Kasumi-1 (cell line): ENCODE data around the gene DNAJC13.
A peak's percentile ranks its signal among the peaks of the same experiment; 100 is the strongest.

Experiments
- DNase-seq, 2 experiments: peaks; one replicate each; lab custom pipeline; 2025; lab: John Stamatoyannopoulos, UW

Gene DNAJC13

GRCh38 chr3:132486099-132486498 is 68.8 kb downstream of the DNAJC13 start:
- DNase-seq: peak; percentile 44 to 46

- no peak for DNase-seq
Measured at GRCh38 chr3:132488151-132488550, 70.8 kb downstream of the DNAJC13 start.

GRCh38 chr3:132499071-132499470 is 81.8 kb downstream of the DNAJC13 start:
- DNase-seq: no peak

- no peak for DNase-seq
Measured at GRCh38 chr3:132503559-132503958, 86.3 kb downstream of the DNAJC13 start.

GRCh38 chr3:132504375-132504933 is 87.2 kb downstream of the DNAJC13 start:
- no peak for DNase-seq

- no peak for DNase-seq
Measured at GRCh38 chr3:132507657-132508056, 90.4 kb downstream of the DNAJC13 start.

GRCh38 chr3:132509096-132509495 is 91.8 kb downstream of the DNAJC13 start:
- DNase-seq: no peak

GRCh38 chr3:132509506-132509905 is 92.2 kb downstream of the DNAJC13 start:
- no peak for DNase-seq

GRCh38 chr3:132513057-132513456 is 95.8 kb downstream of the DNAJC13 start:
- DNase-seq: no peak

- DNase-seq: no peak
Measured at GRCh38 chr3:132517311-132517710, 100.0 kb downstream of the DNAJC13 start.

GRCh38 chr3:132519914-132520313 is 102.6 kb downstream of the DNAJC13 start:
- DNase-seq: no peak

GRCh38 chr3:132521901-132522300 is 104.6 kb downstream of the DNAJC13 start:
- DNase-seq: no peak

GRCh38 chr3:132522353-132522752 is 105.1 kb downstream of the DNAJC13 start:
- DNase-seq: no peak

GRCh38 chr3:132530624-132531023 is 113.3 kb downstream of the DNAJC13 start:
- DNase-seq: no peak

- DNase-seq: peak; percentile 65 to 70
Measured at GRCh38 chr3:132535575-132536441, 118.5 kb downstream of the DNAJC13 start.

GRCh38 chr3:132536442-132537153 is 119.3 kb downstream of the DNAJC13 start:
- DNase-seq: peak; percentile 14 to 26

GRCh38 chr3:132537297-132537696 is 120.0 kb downstream of the DNAJC13 start:
- peak in 1 of 2 experiments; percentile 15 for DNase-seq

- DNase-seq: no peak
Measured at GRCh38 chr3:132538072-132538471, 120.8 kb downstream of the DNAJC13 start.

- no peak for DNase-seq
Measured at GRCh38 chr3:132539681-132540080, 122.4 kb downstream of the DNAJC13 start.

GRCh38 chr3:132542577-132542976 is 125.3 kb downstream of the DNAJC13 start:
- DNase-seq: peak; percentile 50 to 51

- DNase-seq: peak; percentile 56 to 65
Measured at GRCh38 chr3:132543011-132543739, 125.9 kb downstream of the DNAJC13 start.

GRCh38 chr3:132544130-132544529 is 126.8 kb downstream of the DNAJC13 start:
- no peak for DNase-seq
